Activated naive CD8-positive, alpha-beta T cell treated with anti-CD3 and anti-CD28 coated beads, Interleukin-2, amount 10 ng/mL, durations not matched to agents 7 days and 5 days (primary cell): Measurements from ENCODE around the gene MLH3. TPM values are rescaled to one million over a fixed set of nuclear protein-coding genes. Genes with fewer than 3 reads are reported as not detected.

Source experiments
- ATAC-seq: fragments of 150-1000 bp; cut with Tn5 transposase; one replicate; pipeline ENCODE4 v1.10.0; 2021; ENCODE audit warnings: low read depth, moderate library complexity
- POLR2A ChIA-PET: fragments of 350-600 bp; sonication (Branson Sonifier 250); formaldehyde crosslinking; loops from one replicate; lab custom pipeline; 2021; ENCODE audit warnings: antibody characterized with exemption; lab: Charles Lee
- DNase-seq: peaks from one replicate; pipeline ENCODE4 v3.0.0; 2021
- H3K27ac Mint-ChIP-seq: one replicate; pipeline ENCODE4 v1.8.0; 2022; ENCODE audit warnings: mild to moderate bottlenecking, mixed read lengths
- H3K27me3 Mint-ChIP-seq: one replicate; pipeline ENCODE4 v1.8.0; 2022; ENCODE audit warnings: mild to moderate bottlenecking, moderate library complexity, mixed read lengths
- H3K36me3 Mint-ChIP-seq: one replicate; pipeline ENCODE4 v1.8.0; 2021; ENCODE audit warnings: mild to moderate bottlenecking, mixed read lengths
- H3K4me1 Mint-ChIP-seq: one replicate; pipeline ENCODE4 v1.8.0; 2021; ENCODE audit warnings: mixed read lengths
- H3K4me3 Mint-ChIP-seq: one replicate; pipeline ENCODE4 v1.8.0; 2022; ENCODE audit warnings: mild to moderate bottlenecking, moderate library complexity, mixed read lengths
- H3K9me3 Mint-ChIP-seq: one replicate; pipeline ENCODE4 v1.8.0; 2021; ENCODE audit warnings: mixed read lengths
- total RNA-seq, 2 experiments: library from RNA; stranded (reverse); gene quantifications; one replicate each; pipeline ENCODE4 v1.2.3, GENCODE V29; 2021

The MLH3 gene
- total RNA-seq, 2 experiments from 2014 or later, result 18.0 to 18.2 TPM

- Mint-ChIP-seq H3K27me3 (no peaks in the 10 kb centered on the region), H3K4me1 (peaks cover 6% of the 10 kb centered on the region), H3K27ac (no peak overlapping the region), H3K9me3 (no peaks in the 10 kb centered on the region), H3K36me3 (peaks cover 9% of the 10 kb centered on the region), H3K4me3 (no peak overlapping the region)
- POLR2A ChIA-PET, result no interaction called here
- no peak for DNase-seq
- ATAC-seq, result no peak
Measured at GRCh38 chr14:75042035-75042434, 9.2 kb downstream of the MLH3 start.

DNA sequence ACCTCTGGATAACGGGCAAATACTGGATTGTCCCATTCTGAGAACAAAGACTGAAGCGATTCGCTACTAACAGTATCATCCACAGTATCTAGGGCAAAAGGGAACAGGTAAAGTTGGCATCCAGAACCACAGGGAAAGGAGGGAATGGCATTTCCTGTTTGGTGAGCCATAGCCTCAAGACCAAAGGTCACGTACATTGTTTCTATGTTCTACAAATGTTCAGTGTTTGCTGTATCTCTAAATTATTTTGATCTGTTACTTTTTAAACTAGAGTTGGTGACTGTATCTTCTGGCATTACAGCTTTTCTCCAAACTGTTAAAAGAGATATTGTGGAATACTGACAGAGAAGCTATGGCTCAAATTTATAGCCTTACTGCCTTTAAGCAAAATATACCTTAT is 9.7 kb downstream of the MLH3 start:
- Mint-ChIP-seq H3K36me3 (peaks cover 10% of the 10 kb centered on the region), H3K4me3 (no peak overlapping the region), H3K27ac (no peak overlapping the region), H3K4me1 (peaks cover 6% of the 10 kb centered on the region), H3K9me3 (no peaks in the 10 kb centered on the region), H3K27me3 (no peaks in the 10 kb centered on the region)
- no peak for ATAC-seq
- no peak for DNase-seq
- POLR2A ChIA-PET, result no interaction called here

- DNase-seq (no peak), ATAC-seq (no peak)
- H3K27me3 Mint-ChIP-seq, result no peaks in the 10 kb centered on the region
- peaks cover 7% of the 10 kb centered on the region for H3K4me1 Mint-ChIP-seq
- POLR2A ChIA-PET, result no interaction called here
- no peak overlapping the region for H3K27ac Mint-ChIP-seq
- no peaks in the 10 kb centered on the region for H3K9me3 Mint-ChIP-seq
- H3K36me3 Mint-ChIP-seq, result peaks cover 6% of the 10 kb centered on the region
- no peak overlapping the region for H3K4me3 Mint-ChIP-seq
Measured at GRCh38 chr14:75040959-75041358, 10.3 kb downstream of the MLH3 start.

DNA sequence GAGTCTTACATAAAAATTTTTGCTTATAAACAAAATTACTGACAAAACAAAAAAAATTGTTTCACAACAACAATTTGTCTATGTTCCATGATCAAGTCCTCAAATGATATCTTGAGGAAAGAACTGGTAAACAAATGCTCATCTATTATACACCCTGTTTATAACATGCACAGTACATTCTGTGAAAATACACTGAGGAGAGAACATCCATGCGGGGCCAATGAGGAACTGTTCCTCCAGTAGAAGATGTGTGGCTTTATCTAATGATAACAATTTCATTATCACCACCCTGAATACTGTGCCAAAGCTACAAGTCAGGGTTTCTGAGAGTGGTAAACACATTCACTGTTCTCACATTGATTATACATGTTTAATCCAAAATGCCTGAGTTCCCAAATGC is 10.8 kb downstream of the MLH3 start:
- ATAC-seq, result no peak
- no peak for DNase-seq
- Mint-ChIP-seq H3K4me3 (no peak overlapping the region), H3K9me3 (no peaks in the 10 kb centered on the region), H3K4me1 (peaks cover 3% of the 10 kb centered on the region), H3K36me3 (peaks cover 6% of the 10 kb centered on the region), H3K27me3 (no peaks in the 10 kb centered on the region), H3K27ac (no peak overlapping the region)
- POLR2A ChIA-PET, result no interaction called here

DNA sequence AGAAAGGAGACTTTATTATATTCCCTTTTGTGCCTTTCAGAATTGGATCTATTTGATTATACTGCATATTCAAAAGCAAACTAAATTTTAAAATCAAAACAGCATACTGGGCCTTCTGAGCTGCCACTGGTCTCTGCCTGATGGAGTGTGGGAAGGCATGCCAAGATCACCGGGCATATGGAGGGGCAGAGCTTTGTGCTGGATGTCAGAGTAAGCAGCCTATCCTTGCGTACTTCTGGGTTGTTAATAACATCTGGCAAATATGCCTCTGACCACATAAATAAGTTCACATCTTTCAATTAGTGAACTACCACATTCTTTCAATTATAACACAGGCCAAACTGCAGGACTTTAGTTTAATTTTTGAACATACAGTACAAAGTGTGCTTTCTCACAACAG is 18.3 kb downstream of the MLH3 start:
- peaks cover 1% of the 10 kb centered on the region for H3K4me1 Mint-ChIP-seq
- H3K9me3 Mint-ChIP-seq, result no peaks in the 10 kb centered on the region
- DNase-seq (no peak), ATAC-seq (no peak)
- peaks cover 16% of the 10 kb centered on the region for H3K36me3 Mint-ChIP-seq
- POLR2A ChIA-PET, result no interaction called here
- H3K27ac Mint-ChIP-seq, result no peak overlapping the region
- H3K4me3 Mint-ChIP-seq, result no peak overlapping the region
- H3K27me3 Mint-ChIP-seq, result no peaks in the 10 kb centered on the region

GRCh38 chr14:75030147-75030546 is 21.1 kb downstream of the MLH3 start:
- Mint-ChIP-seq H3K27me3 (no peaks in the 10 kb centered on the region), H3K4me1 (no peaks in the 10 kb centered on the region), H3K9me3 (no peaks in the 10 kb centered on the region), H3K27ac (no peak overlapping the region), H3K4me3 (no peak overlapping the region), H3K36me3 (peaks cover 14% of the 10 kb centered on the region)
- POLR2A ChIA-PET, result no interaction called here
- no peak for ATAC-seq
- no peak for DNase-seq

DNA sequence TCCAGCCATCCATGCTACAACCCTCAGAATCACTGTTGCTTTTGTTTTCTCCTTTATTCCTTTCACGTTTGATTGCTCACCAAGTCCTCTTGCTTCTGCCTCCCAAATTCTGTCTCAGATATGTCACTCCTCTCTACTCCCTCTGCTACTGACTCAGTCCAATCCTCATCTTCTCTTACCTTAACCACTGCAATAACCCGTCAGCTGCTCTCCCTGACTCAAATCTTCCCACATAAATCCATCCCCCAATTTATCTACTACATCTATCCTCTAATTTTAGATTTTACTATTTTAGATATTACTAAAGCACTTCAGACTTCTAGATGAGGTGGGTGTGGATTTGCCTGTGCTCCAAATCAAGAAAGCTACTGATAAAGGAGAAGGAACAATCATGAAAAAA is 25.4 kb downstream of the MLH3 start:
- POLR2A ChIA-PET, result no interaction called here
- Mint-ChIP-seq H3K9me3 (no peaks in the 10 kb centered on the region), H3K4me1 (no peaks in the 10 kb centered on the region), H3K27me3 (no peaks in the 10 kb centered on the region), H3K4me3 (no peak overlapping the region), H3K27ac (no peak overlapping the region), H3K36me3 (peaks cover 10% of the 10 kb centered on the region)
- no peak for ATAC-seq
- no peak for DNase-seq

DNA sequence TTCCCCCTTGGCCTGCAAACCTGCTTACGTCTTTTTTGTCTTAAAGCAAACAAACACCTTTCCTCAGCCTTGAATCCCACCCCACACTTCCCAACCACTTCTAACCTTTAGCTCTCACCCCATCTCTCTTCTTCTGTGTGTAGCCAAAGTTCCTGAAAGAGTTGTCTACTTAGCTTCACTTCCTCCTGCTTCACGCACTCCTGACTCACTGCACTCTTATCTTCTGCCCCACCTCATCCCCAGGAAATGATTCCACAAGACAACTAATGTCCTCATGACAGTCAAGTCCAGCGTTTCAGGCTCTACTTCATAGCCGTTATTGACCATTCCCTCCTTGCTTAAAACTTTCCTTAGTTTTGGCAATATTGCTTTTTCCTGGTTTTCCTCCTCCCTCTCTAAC is 26.2 kb downstream of the MLH3 start:
- DNase-seq, result no peak
- Mint-ChIP-seq H3K27ac (no peak overlapping the region), H3K27me3 (no peaks in the 10 kb centered on the region), H3K4me1 (no peaks in the 10 kb centered on the region), H3K4me3 (no peak overlapping the region), H3K9me3 (no peaks in the 10 kb centered on the region), H3K36me3 (peaks cover 9% of the 10 kb centered on the region)
- POLR2A ChIA-PET, result no interaction called here
- ATAC-seq, result no peak

DNA sequence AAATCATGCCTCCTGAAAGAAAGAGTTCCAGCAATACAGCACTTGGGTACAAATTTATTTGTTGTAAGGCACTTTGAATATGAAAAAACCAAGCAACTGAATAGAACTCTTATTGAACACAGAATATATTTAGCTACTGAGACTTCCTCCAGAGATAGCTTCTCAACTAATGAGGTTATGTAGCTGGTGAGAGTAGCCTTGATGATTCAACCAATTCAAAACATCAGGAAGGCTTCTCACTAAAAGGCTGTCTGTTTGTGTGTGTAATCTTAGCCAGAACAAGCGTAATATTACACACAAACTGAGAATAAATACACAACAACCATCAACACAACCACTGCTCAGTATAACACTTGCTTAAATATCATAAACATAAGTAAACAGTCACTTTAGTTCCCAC is 28.2 kb downstream of the MLH3 start:
- Mint-ChIP-seq H3K27me3 (no peaks in the 10 kb centered on the region), H3K4me3 (no peak overlapping the region), H3K4me1 (no peaks in the 10 kb centered on the region), H3K9me3 (no peaks in the 10 kb centered on the region), H3K36me3 (peaks cover 11% of the 10 kb centered on the region), H3K27ac (no peak overlapping the region)
- DNase-seq (no peak), ATAC-seq (no peak)
- POLR2A ChIA-PET, result no interaction called here

DNA sequence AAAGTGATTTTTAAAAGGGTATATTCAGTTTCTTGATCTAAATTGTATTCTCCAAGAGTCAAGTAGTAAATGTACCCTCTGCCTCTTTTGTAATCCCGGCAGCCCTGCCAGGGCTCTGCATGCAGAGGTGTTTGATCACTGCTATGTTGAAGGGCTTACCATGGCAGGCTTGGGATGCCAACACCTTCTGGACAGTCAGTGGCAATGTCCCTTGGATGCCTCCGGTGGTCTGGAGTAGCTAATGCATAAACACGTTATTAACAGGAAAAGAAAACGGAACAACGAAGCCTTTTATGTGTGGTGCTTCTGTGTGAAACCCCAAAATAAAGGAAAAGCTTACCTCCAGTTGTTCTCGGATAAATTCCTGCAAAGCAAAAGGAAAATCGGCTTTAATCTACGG is 28.6 kb downstream of the MLH3 start:
- no peaks in the 10 kb centered on the region for H3K9me3 Mint-ChIP-seq
- no peaks in the 10 kb centered on the region for H3K27me3 Mint-ChIP-seq
- no peaks in the 10 kb centered on the region for H3K4me1 Mint-ChIP-seq
- POLR2A ChIA-PET, result no interaction called here
- no peak for ATAC-seq
- no peak overlapping the region for H3K27ac Mint-ChIP-seq
- DNase-seq, result no peak
- H3K36me3 Mint-ChIP-seq, result peaks cover 11% of the 10 kb centered on the region
- H3K4me3 Mint-ChIP-seq, result no peak overlapping the region

- POLR2A ChIA-PET, result interaction anchor here (1.1 kb wide), 1 partner anchor 12 kb away, joined by 3 read pairs; no protein-coding TSS in a partner anchor
- no peak overlapping the region for H3K27ac Mint-ChIP-seq
- peaks cover 27% of the 10 kb centered on the region for H3K36me3 Mint-ChIP-seq
Measured at GRCh38 chr14:75018694-75019093, 32.6 kb downstream of the MLH3 start.

DNA sequence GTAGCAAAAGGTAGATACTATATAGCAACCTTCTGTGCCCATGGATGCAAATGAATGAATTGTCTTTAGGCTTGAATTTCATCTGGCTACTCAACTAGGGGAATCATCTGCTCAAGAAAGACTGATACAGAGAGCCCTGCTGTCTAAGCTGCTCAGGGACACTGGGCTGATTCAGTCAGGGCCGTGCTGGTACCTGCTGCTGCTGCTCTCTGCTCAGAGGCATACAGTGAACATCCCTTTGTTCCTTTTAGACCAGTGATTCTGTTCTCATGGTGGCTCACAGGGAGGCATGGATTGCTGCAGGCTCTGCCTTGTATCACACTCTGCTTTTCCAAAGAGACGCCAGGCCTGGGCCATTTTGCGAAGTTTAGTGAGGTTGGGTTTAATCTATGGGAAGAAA is 34.5 kb downstream of the MLH3 start:
- DNase-seq (no peak), ATAC-seq (no peak)
- POLR2A ChIA-PET, result no interaction called here
- Mint-ChIP-seq H3K9me3 (no peaks in the 10 kb centered on the region), H3K4me1 (peaks cover 5% of the 10 kb centered on the region), H3K36me3 (peaks cover 28% of the 10 kb centered on the region), H3K27me3 (no peaks in the 10 kb centered on the region), H3K27ac (no peak overlapping the region), H3K4me3 (no peak overlapping the region)

More at GRCh38 chr14:75018694-75019093, 32.6 kb downstream of the MLH3 start:
- ATAC-seq (no peak), DNase-seq (no peak)
- Mint-ChIP-seq H3K9me3 (no peaks in the 10 kb centered on the region), H3K27me3 (no peaks in the 10 kb centered on the region), H3K4me3 (no peak overlapping the region), H3K4me1 (no peaks in the 10 kb centered on the region)

GRCh38 chr14:75015496-75015895 is 35.8 kb downstream of the MLH3 start:
- H3K36me3 Mint-ChIP-seq, result peaks cover 29% of the 10 kb centered on the region
- ATAC-seq (no peak), DNase-seq (no peak)
- H3K27me3 Mint-ChIP-seq, result no peaks in the 10 kb centered on the region
- POLR2A ChIA-PET, result no interaction called here
- no peaks in the 10 kb centered on the region for H3K9me3 Mint-ChIP-seq
- H3K4me3 Mint-ChIP-seq, result no peak overlapping the region
- peaks cover 13% of the 10 kb centered on the region for H3K4me1 Mint-ChIP-seq
- H3K27ac Mint-ChIP-seq, result no peak overlapping the region

DNA sequence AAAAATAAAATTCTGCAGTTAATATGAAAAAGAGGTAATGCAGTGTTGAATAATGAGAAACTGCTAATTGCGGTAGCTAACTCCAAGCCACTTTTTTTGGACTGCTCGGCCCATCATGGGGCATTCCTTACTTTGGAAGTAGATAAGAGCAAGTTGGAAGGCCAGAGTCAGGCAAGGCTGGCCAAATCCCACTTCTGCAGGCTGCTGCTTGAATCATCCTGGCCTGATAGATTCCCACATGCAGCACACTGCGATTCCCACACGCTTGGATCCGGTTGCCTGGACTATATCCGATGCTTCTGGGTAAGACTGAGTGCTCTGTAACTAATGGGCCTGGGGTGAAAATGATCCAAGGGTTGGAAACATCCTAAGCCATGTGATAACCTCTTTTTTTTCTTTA is 38.0 kb downstream of the MLH3 start:
- Mint-ChIP-seq H3K27me3 (no peaks in the 10 kb centered on the region), H3K4me3 (no peak overlapping the region), H3K36me3 (peaks cover 32% of the 10 kb centered on the region), H3K9me3 (no peaks in the 10 kb centered on the region), H3K27ac (no peak overlapping the region), H3K4me1 (peaks cover 13% of the 10 kb centered on the region)
- DNase-seq (no peak), ATAC-seq (no peak)
- POLR2A ChIA-PET, result interaction anchor here (1.0 kb wide), 1 partner anchor 11 kb away, joined by 3 read pairs; the partner anchor contains the start of gene EIF2B2
